ENCODE results near the gene CD300C.
"Not testable (repeated sequence)": the region's sequence is repeated elsewhere in the genome, so short reads cannot be mapped to it uniquely, and the experiment has no call there.

The CD300C gene

GRCh38 chr17:74514632-74515334 lies 31.1 kb downstream of the CD300C start:
- DNase-seq (ENCODE audit: low read depth in 1 of 2, low spot score in 1 of 2) = no peak

GRCh38 chr17:74513987-74514631 lies 31.8 kb downstream of the CD300C start:
- DNase-seq (ENCODE audit: low read depth in 1 of 2, low spot score in 1 of 2) = no peak

GRCh38 chr17:74512624-74513091 lies 33.3 kb downstream of the CD300C start:
- no peak for DNase-seq (ENCODE audit: low read depth in 1 of 2, low spot score in 1 of 2)

- no peak for DNase-seq (ENCODE audit: low read depth in 1 of 2, low spot score in 1 of 2)
Measured at GRCh38 chr17:74512036-74512435, 33.9 kb downstream of the CD300C start.

- DNase-seq (ENCODE audit: low read depth in 1 of 2, low spot score in 1 of 2) = no peak
Measured at GRCh38 chr17:74508156-74508555, 37.8 kb downstream of the CD300C start.

- DNase-seq (ENCODE audit: low read depth in 1 of 2, low spot score in 1 of 2) = not testable (repeated sequence)
Measured at GRCh38 chr17:74503949-74504348, 42.0 kb downstream of the CD300C start.

- no peak for DNase-seq (ENCODE audit: low read depth in 1 of 2, low spot score in 1 of 2)
Measured at GRCh38 chr17:74502861-74503260, 43.1 kb downstream of the CD300C start.

- DNase-seq (ENCODE audit: low read depth in 1 of 2, low spot score in 1 of 2) = no peak
Measured at GRCh38 chr17:74499992-74500391, 45.9 kb downstream of the CD300C start.

GRCh38 chr17:74497471-74497870 lies 48.4 kb downstream of the CD300C start:
- DNase-seq (ENCODE audit: low read depth in 1 of 2, low spot score in 1 of 2) = no peak

- DNase-seq (ENCODE audit: low read depth in 1 of 2, low spot score in 1 of 2) = peak; percentile 46 to 52
Measured at GRCh38 chr17:74493331-74493833, 52.5 kb downstream of the CD300C start.

- DNase-seq (ENCODE audit: low read depth in 1 of 2, low spot score in 1 of 2) = no peak
Measured at GRCh38 chr17:74491626-74492025, 54.3 kb downstream of the CD300C start.
